ENCODE data around the gene TMEM161A.
"Not testable (repeated sequence)": the region's sequence is repeated elsewhere in the genome, so short reads cannot be mapped to it uniquely, and the experiment has no call there.

Gene TMEM161A

DNA sequence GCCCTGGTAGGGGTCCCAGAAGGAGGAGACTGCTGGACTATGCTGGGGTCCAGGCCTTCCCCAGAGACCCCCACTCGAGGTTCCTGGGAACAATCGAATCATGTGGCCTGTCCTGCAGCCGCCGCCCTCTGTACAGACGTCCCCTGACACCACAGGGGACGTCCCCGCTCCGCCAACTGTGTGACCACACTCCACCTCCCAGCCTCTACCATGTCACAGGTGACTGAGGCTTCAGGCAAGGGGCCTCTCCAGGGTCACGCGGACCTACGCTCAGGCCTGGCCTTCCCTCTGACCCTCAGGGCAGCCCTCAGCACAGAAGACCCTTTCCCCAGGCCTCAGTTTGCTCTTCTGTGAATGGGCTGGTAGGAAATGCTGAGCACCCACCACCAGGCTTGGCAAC, 13.1 kb upstream of the TMEM161A start:
- no peak overlapping the region for H4K91ac ChIP-seq (ENCODE audit: low read depth, low read length)
- no peak overlapping the region for H3K27ac ChIP-seq (ENCODE audit: low read depth, low read length)
- no peaks in the 10 kb centered on the region for H3K79me1 ChIP-seq (ENCODE audit: low read length)
- H2BK120ac ChIP-seq (ENCODE audit: insufficient read depth, low read length, poor library complexity) = no peak overlapping the region
- H3K9ac ChIP-seq (ENCODE audit: low read length) = no peak overlapping the region
- H4K12ac ChIP-seq (ENCODE audit: low read depth, low read length) = no peak overlapping the region
- no peak overlapping the region for H3K4me2 ChIP-seq (ENCODE audit: low read length)
- no peaks in the 10 kb centered on the region for H3K4me1 ChIP-seq (ENCODE audit: control insufficient read depth in 1 of 2, insufficient read depth in 2 of 2, low read length in 2 of 2)
- H3K79me2 ChIP-seq (ENCODE audit: control insufficient read depth, insufficient read depth, low read length, poor library complexity) = no peaks in the 10 kb centered on the region
- no peak for DNase-seq
- no peak overlapping the region for H2AFZ ChIP-seq (ENCODE audit: insufficient read depth, low read length, poor library complexity)
- H2BK5ac ChIP-seq (ENCODE audit: low read depth, low read length, poor library complexity) = no peak overlapping the region
- no peak overlapping the region for H3K4ac ChIP-seq (ENCODE audit: low read depth, low read length)
- H3K27me3 ChIP-seq (ENCODE audit: insufficient read depth, low read length) = no peaks in the 10 kb centered on the region
- no peak overlapping the region for H4K8ac ChIP-seq (ENCODE audit: low read depth, low read length)
- no peak overlapping the region for H2AK5ac ChIP-seq (ENCODE audit: low read length)
- no peaks in the 10 kb centered on the region for H3K9me3 ChIP-seq (ENCODE audit: insufficient read depth, low read depth, low read length)
- no peak overlapping the region for H3K23ac ChIP-seq (ENCODE audit: low read length)
- no CpG with 5 or more reads among the region's 11 CpGs for WGBS (ENCODE audit: extremely low coverage, insufficient coverage, insufficient read length)
- no peak overlapping the region for H3K4me3 ChIP-seq (ENCODE audit: low read depth, low read length)
- H3K14ac ChIP-seq (ENCODE audit: low read length) = no peak overlapping the region
- peaks cover 2 to 4% of the 10 kb centered on the region in 2 experiments for H3K36me3 ChIP-seq (ENCODE audit: control insufficient read depth in 1 of 2, insufficient read depth in 2 of 2, low read length in 2 of 2)
- no peak overlapping the region for H3K18ac ChIP-seq (ENCODE audit: low read length)
- H2BK12ac ChIP-seq (ENCODE audit: low read length) = no peak overlapping the region

DNA sequence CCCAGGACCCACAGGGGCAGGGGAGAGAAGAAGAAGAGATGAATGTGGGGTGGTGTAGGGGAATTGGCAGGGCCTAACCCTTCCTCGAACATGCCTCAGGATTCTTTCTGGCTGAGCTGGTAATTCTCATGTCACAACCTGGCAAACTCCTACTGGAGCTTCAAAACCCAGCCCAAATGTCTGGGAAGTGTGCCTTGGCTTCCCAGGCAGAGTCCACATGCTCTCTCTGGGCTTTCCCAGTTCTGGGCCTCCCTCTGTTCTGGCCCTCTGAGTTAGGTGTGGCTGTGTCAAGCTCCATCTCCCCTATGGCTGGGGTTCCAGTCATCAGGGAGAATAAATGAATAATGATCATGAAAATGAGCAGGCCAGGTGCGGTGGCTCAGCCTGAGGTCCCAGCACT, 11.2 kb upstream of the TMEM161A start:
- Histone ChIP-seq H2AFZ (ENCODE audit: insufficient read depth, low read length, poor library complexity) (no peak overlapping the region), H2AK5ac (ENCODE audit: low read length) (no peak overlapping the region), H2BK5ac (ENCODE audit: low read depth, low read length, poor library complexity) (no peak overlapping the region), H4K12ac (ENCODE audit: low read depth, low read length) (no peak overlapping the region), H3K4me1 (ENCODE audit: control insufficient read depth in 1 of 2, insufficient read depth in 2 of 2, low read length in 2 of 2) (no peaks in the 10 kb centered on the region), H4K91ac (ENCODE audit: low read depth, low read length) (no peak overlapping the region), H4K8ac (ENCODE audit: low read depth, low read length) (no peak overlapping the region), H3K36me3 (ENCODE audit: control insufficient read depth in 1 of 2, insufficient read depth in 2 of 2, low read length in 2 of 2) (peaks cover 2 to 4% of the 10 kb centered on the region in 2 experiments), H3K14ac (ENCODE audit: low read length) (no peak overlapping the region), H3K4ac (ENCODE audit: low read depth, low read length) (no peak overlapping the region), H3K27ac (ENCODE audit: low read depth, low read length) (no peak overlapping the region), H3K79me1 (ENCODE audit: low read length) (no peaks in the 10 kb centered on the region), H3K27me3 (ENCODE audit: insufficient read depth, low read length) (no peaks in the 10 kb centered on the region), H2BK12ac (ENCODE audit: low read length) (no peak overlapping the region), H3K4me2 (ENCODE audit: low read length) (no peak overlapping the region), H3K18ac (ENCODE audit: low read length) (no peak overlapping the region), H3K23ac (ENCODE audit: low read length) (no peak overlapping the region), H2BK120ac (ENCODE audit: insufficient read depth, low read length, poor library complexity) (no peak overlapping the region), H3K9me3 (ENCODE audit: insufficient read depth, low read depth, low read length) (no peaks in the 10 kb centered on the region), H3K4me3 (ENCODE audit: low read depth, low read length) (no peak overlapping the region), H3K9ac (ENCODE audit: low read length) (no peak overlapping the region), H3K79me2 (ENCODE audit: control insufficient read depth, insufficient read depth, low read length, poor library complexity) (no peaks in the 10 kb centered on the region)
- no peak for DNase-seq
- no CpG with 5 or more reads among the region's 2 CpGs for WGBS (ENCODE audit: extremely low coverage, insufficient coverage, insufficient read length)

DNA sequence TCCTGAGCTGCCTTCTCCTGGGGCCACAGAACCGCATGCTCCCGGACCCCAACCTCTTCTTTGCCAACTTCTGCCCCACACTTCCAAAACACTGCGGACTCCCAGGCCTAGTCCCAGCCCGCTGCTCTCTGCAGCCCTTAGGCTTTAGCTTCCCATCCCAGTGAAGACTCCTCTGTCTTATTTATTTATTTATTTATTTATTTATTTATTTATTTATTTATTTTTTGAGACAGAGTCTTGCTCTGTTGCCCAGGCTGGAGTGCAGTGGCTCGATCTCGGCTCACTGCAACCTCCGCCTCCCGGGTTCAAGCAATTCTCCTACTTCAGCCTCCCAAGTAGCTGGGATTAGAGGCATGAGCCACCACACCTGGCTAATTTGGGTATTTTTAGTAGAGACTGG, 10.2 kb upstream of the TMEM161A start:
- H2BK5ac ChIP-seq (ENCODE audit: low read depth, low read length, poor library complexity); H3K79me1 ChIP-seq (ENCODE audit: low read length); H3K4me3 ChIP-seq (ENCODE audit: low read depth, low read length); H3K36me3 ChIP-seq (ENCODE audit: control insufficient read depth in 1 of 2, insufficient read depth in 2 of 2, low read length in 2 of 2); DNase-seq; H3K79me2 ChIP-seq (ENCODE audit: control insufficient read depth, insufficient read depth, low read length, poor library complexity); H3K4me1 ChIP-seq (ENCODE audit: control insufficient read depth in 1 of 2, insufficient read depth in 2 of 2, low read length in 2 of 2); H3K9me3 ChIP-seq (ENCODE audit: insufficient read depth, low read depth, low read length); H3K27ac ChIP-seq (ENCODE audit: low read depth, low read length); H3K14ac ChIP-seq (ENCODE audit: low read length); H2AK5ac ChIP-seq (ENCODE audit: low read length); H3K9ac ChIP-seq (ENCODE audit: low read length); H3K18ac ChIP-seq (ENCODE audit: low read length); H3K27me3 ChIP-seq (ENCODE audit: insufficient read depth, low read length); H2BK120ac ChIP-seq (ENCODE audit: insufficient read depth, low read length, poor library complexity); H3K23ac ChIP-seq (ENCODE audit: low read length); H3K4ac ChIP-seq (ENCODE audit: low read depth, low read length); H4K8ac ChIP-seq (ENCODE audit: low read depth, low read length); H2AFZ ChIP-seq (ENCODE audit: insufficient read depth, low read length, poor library complexity); H3K4me2 ChIP-seq (ENCODE audit: low read length); H4K91ac ChIP-seq (ENCODE audit: low read depth, low read length); H4K12ac ChIP-seq (ENCODE audit: low read depth, low read length); H2BK12ac ChIP-seq (ENCODE audit: low read length): not testable (repeated sequence)
- no CpG with 5 or more reads among the region's 8 CpGs for WGBS (ENCODE audit: extremely low coverage, insufficient coverage, insufficient read length)

DNA sequence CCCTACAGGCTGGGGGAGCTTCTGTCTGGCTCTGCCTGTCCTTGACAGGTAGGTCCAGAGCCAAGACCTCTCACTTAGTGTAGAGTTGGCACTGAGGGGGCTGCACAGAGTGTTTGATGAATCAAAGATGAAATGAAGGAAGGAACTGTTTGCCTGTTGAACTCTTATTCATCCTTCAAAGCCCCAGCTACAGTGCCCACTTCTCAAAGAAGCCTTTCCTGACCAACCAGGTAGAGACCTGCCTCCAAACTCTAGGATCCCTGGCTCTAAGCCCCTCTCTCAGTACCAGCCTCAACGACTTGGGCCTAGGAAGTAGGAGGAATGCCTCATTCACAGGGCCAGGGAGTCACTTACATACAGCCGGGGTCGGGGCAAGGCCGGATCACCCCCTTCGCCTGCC, 9.1 kb upstream of the TMEM161A start:
- Histone ChIP-seq H3K79me1 (ENCODE audit: low read length) (no peaks in the 10 kb centered on the region), H3K4ac (ENCODE audit: low read depth, low read length) (no peak overlapping the region), H2AK5ac (ENCODE audit: low read length) (no peak overlapping the region), H2BK120ac (ENCODE audit: insufficient read depth, low read length, poor library complexity) (no peak overlapping the region), H3K23ac (ENCODE audit: low read length) (no peak overlapping the region), H2AFZ (ENCODE audit: insufficient read depth, low read length, poor library complexity) (no peak overlapping the region), H4K8ac (ENCODE audit: low read depth, low read length) (no peak overlapping the region), H3K79me2 (ENCODE audit: control insufficient read depth, insufficient read depth, low read length, poor library complexity) (no peaks in the 10 kb centered on the region), H2BK5ac (ENCODE audit: low read depth, low read length, poor library complexity) (no peak overlapping the region), H3K14ac (ENCODE audit: low read length) (no peak overlapping the region), H3K4me1 (ENCODE audit: control insufficient read depth in 1 of 2, insufficient read depth in 2 of 2, low read length in 2 of 2) (no peaks in the 10 kb centered on the region), H4K91ac (ENCODE audit: low read depth, low read length) (no peak overlapping the region), H3K4me2 (ENCODE audit: low read length) (no peak overlapping the region), H3K36me3 (ENCODE audit: control insufficient read depth in 1 of 2, insufficient read depth in 2 of 2, low read length in 2 of 2) (peaks cover 2 to 4% of the 10 kb centered on the region in 2 experiments), H3K18ac (ENCODE audit: low read length) (no peak overlapping the region), H4K12ac (ENCODE audit: low read depth, low read length) (no peak overlapping the region), H2BK12ac (ENCODE audit: low read length) (no peak overlapping the region), H3K9ac (ENCODE audit: low read length) (no peak overlapping the region), H3K27me3 (ENCODE audit: insufficient read depth, low read length) (no peaks in the 10 kb centered on the region), H3K4me3 (ENCODE audit: low read depth, low read length) (no peak overlapping the region), H3K27ac (ENCODE audit: low read depth, low read length) (no peak overlapping the region), H3K9me3 (ENCODE audit: insufficient read depth, low read depth, low read length) (no peaks in the 10 kb centered on the region)
- WGBS (ENCODE audit: extremely low coverage, insufficient coverage, insufficient read length) = no CpG with 5 or more reads among the region's 5 CpGs
- DNase-seq = no peak
